Loucy (cell line): ENCODE measurements around the gene MAP6.

ENCODE experiments used
- CTCF ChIP-seq: fragments of 200-600 bp; sonication (generic); conservative IDR thresholded peaks from 2 replicates; pipeline ENCODE4 v1.5.1; 2014; ENCODE audit warnings: mild to moderate bottlenecking, antibody characterized with exemption, low read length
- EZH2phosphoT487 ChIP-seq: fragments of 200-600 bp; IDR thresholded peaks from 2 replicates; pipeline ENCODE4 v1.6.1; 2018; ENCODE audit warnings: antibody characterized with exemption, mild to moderate bottlenecking, moderate library complexity, borderline replicate concordance

GRCh38 chr11:75715688-75716087 lies 46.9 kb upstream of the MAP6 start:
- no peak for TF ChIP-seq CTCF
- TF ChIP-seq EZH2phosphoT487, result no peak
